ENCODE measurements around the gene SDR9C7.
"Not testable (repeated sequence)": the region's sequence is repeated elsewhere in the genome, so short reads cannot be mapped to it uniquely, and the experiment has no call there.

Gene SDR9C7

GRCh38 chr12:56916296-56916995, 17.8 kb downstream of the SDR9C7 start:
- no peak for DNase-seq (ENCODE audit: low spot score)

DNA sequence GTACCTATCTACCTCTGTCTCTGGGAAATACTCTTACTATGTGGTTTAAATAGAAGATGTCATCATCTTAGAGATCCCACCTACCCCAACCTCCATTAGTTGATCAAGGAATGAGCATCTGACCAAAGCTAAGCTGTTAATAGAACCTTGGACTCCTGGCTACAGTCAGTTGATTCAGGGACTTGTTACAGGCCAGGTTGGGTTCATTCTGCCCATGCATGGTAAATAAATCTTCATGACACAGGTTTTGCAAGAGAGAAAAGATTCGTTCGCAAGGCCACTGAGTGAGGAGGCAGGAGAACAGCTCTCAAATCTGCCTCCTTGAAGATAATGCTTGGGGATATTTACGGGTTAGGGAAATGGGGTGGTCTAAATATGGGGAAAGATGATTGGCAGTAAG, 19.5 kb downstream of the SDR9C7 start:
- no peak for DNase-seq (ENCODE audit: low spot score)

DNA sequence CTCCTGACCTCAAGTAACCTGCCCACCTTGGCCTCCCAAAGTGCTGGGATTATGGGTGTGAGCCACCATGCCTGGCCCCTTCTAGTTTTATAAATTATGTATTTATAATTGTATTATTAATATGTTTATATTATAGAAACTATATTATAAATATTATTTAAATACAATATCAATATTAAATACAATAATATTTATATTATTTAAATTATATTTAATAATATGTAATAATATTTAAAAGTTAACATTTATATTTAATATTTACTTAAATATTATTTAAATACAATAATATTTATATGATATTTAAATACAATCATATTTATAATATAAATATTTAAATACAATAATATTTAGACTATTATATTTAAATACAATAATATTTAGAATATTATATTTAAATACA, 20.0 kb downstream of the SDR9C7 start:
- DNase-seq (ENCODE audit: low spot score) = no peak

- not testable (repeated sequence) for DNase-seq (ENCODE audit: low spot score)
Measured at GRCh38 chr12:56909403-56909802, 24.8 kb downstream of the SDR9C7 start.

GRCh38 chr12:56908136-56908535, 26.1 kb downstream of the SDR9C7 start:
- no peak for DNase-seq (ENCODE audit: low spot score)

- no peak for DNase-seq (ENCODE audit: low spot score)
Measured at GRCh38 chr12:56905852-56906251, 28.4 kb downstream of the SDR9C7 start.

DNA sequence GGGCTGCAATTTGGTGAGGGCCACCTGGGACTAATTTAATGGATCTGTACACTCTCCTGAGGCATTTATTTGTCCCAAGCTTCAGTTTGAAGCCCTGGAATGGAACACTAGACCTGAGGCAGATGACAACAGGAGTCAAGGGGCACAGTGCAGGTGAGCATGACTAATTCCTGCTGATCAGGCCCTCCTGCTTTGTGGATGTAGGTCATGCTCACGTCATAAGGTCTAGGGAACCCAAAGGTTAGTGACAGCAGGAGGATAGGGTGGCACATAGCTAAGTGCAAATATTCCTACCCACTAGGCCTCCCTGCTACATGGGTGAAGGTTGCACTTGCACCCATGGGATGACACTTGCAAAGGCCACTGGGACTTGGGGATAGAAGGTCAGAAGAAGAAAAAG, 30.8 kb downstream of the SDR9C7 start:
- DNase-seq (ENCODE audit: low spot score) = no peak

- DNase-seq (ENCODE audit: low spot score) = not testable (repeated sequence)
Measured at GRCh38 chr12:56901313-56901712, 32.9 kb downstream of the SDR9C7 start.

DNA sequence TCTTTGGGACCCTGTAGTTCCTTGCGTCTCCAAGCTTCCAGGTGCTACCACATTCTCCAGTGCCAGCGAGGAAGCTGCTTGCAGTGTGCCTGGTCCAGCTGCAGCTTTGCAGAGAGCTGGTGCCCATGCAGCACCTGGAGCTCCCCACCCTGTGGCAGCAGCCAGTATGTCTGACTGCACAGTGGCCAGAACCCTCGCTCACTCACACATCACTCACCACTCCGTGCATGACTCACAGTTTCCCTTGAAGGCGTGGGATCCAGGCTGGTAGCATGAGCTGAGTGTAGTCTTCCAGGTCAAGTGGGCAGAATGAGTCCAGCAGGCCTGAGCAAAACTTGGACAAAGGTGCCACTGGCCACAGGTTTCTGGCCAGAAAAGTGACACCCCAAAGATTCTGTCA, 33.6 kb downstream of the SDR9C7 start:
- no peak for DNase-seq (ENCODE audit: low spot score)

DNA sequence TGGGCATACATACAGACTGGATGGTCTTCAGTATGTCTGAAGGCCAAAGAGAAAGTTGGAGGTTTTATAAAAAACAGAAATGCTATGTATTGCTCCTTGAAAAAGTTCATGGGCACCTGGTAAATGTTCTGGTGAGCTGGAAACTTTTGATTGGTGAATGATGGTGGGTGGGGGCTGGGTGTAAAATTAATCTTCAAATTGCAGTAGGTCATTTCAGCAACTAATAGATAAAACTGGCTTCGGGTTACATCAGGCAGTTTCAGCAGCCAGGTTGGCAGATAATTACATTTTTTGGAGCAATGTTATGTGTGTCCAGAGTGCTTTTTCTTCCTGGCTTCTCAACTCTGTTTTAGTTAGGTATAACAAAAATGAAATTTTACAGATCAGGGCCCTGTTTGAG, 35.3 kb downstream of the SDR9C7 start:
- DNase-seq (ENCODE audit: low spot score) = no peak

DNA sequence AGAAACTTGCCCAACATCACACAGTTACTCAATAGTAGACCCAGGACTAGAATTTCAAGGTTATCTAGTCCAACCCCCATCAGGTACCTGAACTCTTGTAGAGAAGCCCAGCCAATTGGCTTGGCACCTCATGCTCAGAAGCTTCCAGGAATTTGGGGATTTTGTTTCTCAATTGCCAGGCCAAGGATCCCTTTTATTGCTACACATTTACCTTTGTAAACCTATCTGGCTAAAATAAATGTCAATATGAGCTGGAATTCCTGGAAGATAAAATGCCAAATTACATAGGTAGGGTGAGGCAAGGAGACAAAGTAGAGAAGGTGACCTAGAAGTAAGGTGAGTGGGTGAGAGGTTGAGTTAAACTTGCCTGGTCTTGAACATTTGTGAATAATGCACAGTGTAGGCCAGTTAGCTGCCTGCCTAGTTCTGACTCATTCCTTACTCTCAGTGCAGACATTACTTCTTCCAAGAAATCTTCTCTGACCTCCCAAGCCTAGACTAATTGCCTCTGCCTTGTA, 36.3 kb downstream of the SDR9C7 start:
- no peak for DNase-seq (ENCODE audit: low spot score)

DNA sequence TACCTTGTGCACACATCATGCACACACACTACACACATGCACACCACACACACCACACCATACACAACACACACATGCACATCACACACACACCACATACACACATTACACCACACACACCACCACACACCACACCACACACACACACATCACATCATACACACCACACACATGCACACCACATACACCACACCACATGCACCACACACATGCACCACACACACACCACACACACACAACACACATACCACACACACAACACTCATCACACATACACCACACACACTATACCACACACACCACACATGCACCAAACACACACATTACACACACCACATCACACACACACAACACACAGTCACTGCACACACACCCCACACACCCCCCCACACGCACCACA, 38.1 kb downstream of the SDR9C7 start:
- no peak for DNase-seq (ENCODE audit: low spot score)

GRCh38 chr12:56894698-56895368, 39.4 kb downstream of the SDR9C7 start:
- no peak for DNase-seq (ENCODE audit: low spot score)

- not testable (repeated sequence) for DNase-seq (ENCODE audit: low spot score)
Measured at GRCh38 chr12:56891885-56892284, 42.3 kb downstream of the SDR9C7 start.

DNA sequence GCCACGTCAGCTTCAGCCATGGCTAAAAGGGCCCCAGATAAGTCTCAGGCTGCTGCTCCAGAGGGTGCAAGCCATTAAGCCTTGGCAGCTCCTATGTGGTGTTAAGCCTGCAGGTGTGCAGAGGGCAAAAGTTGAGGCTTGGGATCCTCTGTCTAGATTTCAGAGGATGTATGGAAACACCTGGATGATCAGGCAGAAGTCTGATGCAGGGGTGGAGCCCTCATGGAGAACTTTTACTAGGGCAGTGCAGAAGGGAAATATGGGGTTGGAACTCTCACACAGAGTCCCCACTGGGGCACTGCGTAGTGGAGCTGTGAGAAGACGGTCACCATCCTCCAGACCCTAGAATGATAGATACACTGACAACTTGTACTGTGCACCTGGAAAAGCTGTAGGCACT, 47.9 kb downstream of the SDR9C7 start:
- DNase-seq (ENCODE audit: low spot score) = no peak

DNA sequence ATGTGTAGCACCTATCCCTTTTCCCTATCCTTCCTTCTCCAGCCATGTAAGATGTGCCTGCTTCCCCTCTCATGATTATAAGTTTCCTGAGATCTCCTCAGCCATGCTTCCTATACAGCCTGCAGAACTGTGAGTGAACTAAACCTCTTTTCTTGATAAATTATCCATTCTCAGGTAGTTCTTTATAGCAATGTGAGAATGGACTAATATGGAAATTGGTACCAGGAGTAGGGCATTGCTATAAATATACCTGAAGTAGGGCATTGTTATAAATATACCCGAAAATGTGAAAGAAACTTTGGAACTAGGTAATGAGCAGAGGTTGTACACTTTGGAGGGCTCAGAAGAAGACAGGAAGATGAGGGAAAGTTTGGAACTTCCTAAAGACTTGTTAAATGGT, 48.9 kb downstream of the SDR9C7 start:
- DNase-seq (ENCODE audit: low spot score) = no peak

- DNase-seq (ENCODE audit: low spot score) = no peak
Measured at GRCh38 chr12:56884421-56884820, 49.8 kb downstream of the SDR9C7 start.

- DNase-seq (ENCODE audit: low spot score) = not testable (repeated sequence)
Measured at GRCh38 chr12:56882407-56882806, 51.8 kb downstream of the SDR9C7 start.

- DNase-seq (ENCODE audit: low spot score) = no peak
Measured at GRCh38 chr12:56880125-56880992, 53.8 kb downstream of the SDR9C7 start.

DNA sequence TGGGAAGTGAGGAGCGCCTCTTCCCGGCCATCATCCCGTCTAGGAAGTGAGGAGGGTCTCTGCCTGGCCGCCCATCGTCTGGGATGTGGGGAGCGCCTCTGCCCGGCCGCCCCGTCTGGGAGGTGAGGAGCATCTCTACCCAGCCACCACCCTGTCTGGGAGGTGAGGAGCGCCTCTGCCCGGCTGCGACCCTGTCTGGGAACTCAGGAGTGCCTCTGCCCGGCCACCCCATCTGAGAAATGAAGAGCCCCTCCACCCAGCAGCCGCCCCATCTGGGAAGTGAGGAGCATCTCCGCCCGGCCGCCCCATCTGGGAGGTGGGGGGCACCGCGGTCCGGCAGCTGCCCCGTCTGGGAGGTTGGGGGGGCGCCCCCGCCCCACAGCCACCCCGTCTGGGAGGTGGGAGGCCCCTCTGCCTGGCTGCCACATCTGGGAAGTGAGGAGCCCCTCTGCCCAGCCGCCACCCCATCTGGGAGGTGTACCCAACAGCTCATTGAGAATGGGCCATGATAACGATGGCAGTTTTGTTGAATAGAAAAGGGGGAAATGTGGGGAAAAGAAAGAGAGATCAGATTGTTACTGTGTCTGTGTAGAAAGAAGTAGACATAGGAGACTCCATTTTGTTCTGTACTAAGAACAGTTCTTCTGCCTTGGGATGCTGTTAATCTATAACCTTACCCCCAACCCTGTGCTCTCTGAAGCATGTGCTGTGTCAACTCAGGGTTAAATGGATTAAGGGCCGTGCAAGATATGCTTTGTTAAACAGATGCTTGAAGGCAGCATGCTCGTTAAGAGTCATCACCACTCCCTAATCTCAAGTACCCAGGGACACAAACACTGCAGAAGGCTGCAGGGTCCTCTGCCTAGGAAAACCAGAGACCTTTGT, 54.7 kb downstream of the SDR9C7 start:
- not testable (repeated sequence) for DNase-seq (ENCODE audit: low spot score)

DNA sequence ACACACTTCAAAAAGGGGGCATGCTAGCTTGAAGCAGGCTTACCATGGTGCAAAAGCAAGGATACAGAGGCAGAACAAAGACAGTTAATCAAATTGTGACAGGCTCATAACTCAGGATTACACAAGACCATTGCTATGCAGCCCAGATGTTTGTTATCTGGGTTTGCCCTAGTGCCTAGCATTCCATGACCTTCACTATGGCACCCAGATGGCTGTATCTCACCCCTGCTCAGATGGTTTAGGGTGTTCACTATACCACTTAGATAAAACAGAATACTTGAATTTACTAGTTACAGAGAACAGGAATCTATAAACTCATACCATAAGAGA, 56.2 kb downstream of the SDR9C7 start:
- no peak for DNase-seq (ENCODE audit: low spot score)

All from NAMALWA (cell line).